Fibroblast of skin of back (primary cell): ENCODE measurements around the gene TM7SF2.
A peak's percentile ranks its signal among the peaks of the same experiment; 100 is the strongest.
"Not testable (repeated sequence)": the region's sequence is repeated elsewhere in the genome, so short reads cannot be mapped to it uniquely, and the experiment has no call there.

Experiments used
- DNase-seq: peaks from one replicate; pipeline ENCODE4 v3.0.0-alpha.2; 2013

The TM7SF2 gene

DNA sequence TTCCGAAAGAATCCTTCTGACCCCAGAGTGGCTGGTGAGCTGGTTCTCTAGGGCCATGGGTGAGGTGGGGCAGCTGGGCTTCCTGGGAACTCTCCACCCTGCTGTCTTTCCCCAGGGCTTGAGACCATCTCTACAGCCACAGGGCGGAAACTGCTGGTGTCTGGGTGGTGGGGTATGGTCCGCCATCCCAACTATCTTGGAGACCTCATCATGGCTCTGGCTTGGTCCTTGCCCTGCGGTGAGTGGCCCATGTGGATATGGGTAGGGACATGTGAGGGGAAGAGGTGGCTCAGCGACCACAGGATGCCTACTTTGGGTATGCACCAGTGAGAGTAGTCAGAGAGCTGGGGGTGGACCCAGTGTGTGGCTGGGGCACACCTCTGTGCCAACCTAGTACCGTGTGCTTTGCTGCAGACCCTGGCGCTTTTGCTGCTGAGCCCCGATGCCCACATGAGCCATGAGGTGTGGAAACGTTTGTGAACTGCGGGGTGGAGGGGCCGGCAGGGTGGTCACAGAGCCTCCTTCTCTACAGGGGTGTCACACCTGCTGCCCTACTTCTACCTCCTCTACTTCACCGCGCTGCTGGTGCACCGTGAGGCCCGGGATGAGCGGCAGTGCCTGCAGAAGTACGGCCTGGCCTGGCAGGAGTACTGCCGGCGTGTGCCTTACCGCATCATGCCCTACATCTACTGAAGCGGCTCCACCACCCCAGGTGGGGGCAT is 3.9 kb downstream of the TM7SF2 start:
- DNase-seq: no peak

DNA sequence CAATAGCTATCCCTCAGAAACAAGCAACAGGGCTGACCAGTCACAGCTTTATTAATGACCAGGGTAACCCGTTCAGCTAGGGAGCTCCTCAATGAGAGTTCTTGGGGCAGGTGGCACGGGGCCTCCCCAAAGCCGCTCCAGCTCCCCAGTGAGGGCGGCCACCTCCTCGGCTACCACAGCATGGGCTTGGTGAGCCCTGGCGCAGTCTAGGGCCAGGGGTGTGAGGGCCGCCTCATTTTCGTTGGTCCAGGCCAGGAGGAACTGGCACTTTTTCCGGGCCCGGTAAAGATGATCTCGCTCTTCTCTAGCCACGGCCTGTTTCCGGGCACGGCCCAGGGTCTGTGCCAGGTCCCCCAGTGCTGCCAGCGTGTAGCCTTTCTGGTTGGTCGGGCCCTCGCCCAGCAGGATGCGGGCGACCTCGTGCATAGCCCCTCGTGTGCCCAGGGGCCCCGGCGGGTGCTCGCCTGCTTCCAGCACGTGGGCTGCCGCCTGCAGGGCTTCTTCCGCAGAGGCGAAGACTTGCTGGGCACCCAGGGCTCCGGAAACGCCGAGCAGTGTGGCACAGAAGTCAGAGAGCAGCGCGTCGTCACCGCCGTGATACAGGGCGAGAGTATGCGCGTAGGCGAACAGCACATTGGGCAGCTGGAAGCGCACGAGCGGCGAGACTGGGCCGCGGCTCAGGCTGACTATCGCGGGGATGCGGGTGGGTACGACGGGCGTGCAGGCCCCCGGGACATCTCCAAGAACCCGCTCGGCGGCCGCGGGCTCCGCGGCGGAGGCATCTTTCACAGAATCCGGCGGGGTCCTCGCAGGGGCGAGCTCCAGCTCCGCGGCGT is 4.9 kb downstream of the TM7SF2 start:
- DNase-seq: peak; percentile 49

DNA sequence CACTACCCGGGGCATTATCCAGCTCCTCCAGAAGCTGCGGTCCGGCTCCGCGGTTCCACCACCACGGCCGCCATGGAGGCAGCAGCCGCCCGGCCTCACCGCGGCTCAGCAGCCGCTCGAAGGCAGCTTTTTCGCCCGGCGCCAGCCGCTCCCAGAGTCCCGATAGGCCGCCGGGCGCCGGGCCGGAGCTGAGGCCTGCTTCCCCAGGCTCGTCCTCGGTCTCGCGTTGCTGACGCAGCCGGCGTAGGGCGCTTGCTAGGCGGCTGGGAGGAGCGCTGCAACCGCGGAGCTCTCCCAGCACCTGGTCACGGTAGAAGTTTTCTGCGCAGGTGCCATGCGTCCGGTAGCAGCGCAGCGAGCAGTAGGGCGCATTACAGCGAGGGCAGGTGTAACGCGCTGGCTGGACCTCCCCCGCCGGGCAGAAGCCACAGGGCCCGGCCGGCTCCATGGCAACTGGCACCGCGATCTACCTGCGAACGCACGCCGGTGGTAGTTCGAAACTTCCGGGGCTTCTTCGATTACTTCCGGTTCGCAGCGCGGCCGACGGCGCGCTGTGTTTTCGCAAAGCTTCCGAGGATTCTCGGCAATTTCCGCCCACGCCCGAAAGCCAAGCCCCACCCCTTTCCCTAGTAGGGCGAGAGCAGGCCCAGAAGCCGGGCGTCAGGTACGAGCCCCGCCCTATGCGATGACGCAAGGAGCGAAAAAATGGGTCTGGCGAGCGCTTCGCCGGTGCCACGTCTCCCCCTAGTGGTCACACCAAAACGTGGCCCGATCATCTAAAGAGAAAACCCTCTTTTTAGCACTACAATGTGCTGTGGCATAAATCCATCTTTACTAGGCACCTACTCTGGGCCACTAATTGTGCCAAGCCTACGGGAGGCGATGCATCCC is 5.8 kb downstream of the TM7SF2 start, which contains the start of gene ZNHIT2:
TSS of gene ZNHIT2 (minus strand) at position 496 of the 891 bp plus-strand sequence. CDS start at position 448, 48 bp downstream.
- DNase-seq: peak; percentile 97

- no peak for DNase-seq
Observed at GRCh38 chr11:65118097-65118837, 6.6 kb downstream of the TM7SF2 start.

DNA sequence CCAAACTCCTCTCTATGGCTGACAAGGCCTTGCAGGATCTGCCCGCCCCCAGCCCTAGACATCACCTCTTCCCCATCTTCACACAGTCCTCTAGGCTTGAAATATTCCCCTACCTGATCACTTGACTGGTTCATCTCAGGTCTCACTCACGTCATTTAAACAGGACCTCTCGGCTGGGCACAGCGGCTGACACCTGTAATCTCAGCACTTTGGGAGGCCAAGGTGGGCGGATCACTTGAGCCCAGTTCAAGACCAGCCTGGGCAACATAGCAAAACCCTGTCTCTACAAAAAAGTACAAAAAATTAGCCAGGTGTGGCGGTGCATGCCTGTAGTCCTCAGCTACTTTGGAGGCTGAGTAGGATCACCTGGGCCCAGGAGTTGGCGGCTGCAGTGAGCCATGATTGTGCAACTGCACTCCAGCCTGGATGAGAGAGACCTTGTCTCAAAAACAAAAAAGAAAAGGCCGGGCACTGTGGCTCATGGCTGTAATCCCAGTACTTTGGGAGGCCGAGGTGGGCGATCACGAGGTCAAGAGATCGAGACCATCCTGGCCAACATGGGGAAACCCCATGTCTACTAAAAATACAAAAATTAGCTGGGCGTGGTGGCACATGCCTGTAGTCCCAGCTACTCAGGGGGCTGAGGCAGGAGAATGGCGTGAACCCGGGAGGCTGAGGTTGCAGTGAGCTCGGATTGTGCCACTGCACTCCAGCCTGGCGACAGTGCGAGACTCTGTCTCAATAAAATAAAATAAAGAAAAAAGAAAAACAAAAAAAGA is 7.4 kb downstream of the TM7SF2 start:
- not testable (repeated sequence) for DNase-seq

GRCh38 chr11:65119670-65119995 is 8.0 kb downstream of the TM7SF2 start:
- no peak for DNase-seq

GRCh38 chr11:65120831-65121230 is 9.2 kb downstream of the TM7SF2 start:
- DNase-seq: no peak

GRCh38 chr11:65121447-65121864 is 9.8 kb downstream of the TM7SF2 start:
- DNase-seq: no peak

DNA sequence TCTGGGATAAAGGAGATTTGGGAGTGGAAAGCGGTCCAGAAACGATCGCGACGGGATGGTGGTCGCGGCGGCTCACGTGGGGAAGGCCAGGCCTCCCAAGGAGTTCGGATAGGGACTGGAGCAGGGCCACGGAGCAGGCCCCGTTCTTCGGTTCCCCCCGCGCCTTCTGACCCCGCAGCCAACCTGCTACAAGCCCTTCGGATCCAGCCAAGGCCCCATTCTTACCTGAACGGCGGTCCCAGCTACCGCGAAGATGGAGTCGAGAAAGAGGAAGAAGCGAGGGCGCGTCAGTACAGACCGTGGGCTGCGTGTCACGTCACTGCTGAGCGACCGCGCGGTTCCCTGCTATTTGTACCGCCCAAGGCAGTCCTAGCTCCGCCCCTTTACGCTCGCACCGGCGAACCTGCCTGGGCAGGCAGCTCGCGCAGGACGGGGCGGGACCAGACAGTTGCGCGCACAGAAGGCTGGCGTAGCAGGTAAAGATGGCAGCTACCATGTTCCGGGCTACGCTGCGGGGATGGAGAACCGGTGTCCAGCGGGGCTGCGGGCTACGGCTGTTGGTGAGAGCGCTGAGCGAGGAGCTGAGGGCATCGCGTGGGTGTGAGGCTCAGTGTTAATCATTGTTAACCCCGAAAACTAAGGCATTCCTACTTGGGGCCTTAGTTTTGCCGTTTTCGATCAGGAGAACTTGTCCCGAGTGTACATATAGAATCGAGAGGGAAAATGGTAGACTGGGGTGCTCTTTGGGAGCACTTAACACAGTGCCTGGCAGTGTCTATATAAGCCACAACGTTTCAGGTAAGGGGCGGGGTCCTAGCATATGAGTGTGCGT is 10.4 kb downstream of the TM7SF2 start, which contains the start of the genes FAU and MRPL49:
TSS of gene FAU (minus strand) at position 270 of the 832 bp plus-strand sequence. CDS start 321 bp downstream, outside the sequence.
TSS of gene MRPL49 (plus strand) at position 457 of the 832 bp plus-strand sequence. CDS start at position 483, 26 bp downstream.
- DNase-seq: peak; percentile 96

DNA sequence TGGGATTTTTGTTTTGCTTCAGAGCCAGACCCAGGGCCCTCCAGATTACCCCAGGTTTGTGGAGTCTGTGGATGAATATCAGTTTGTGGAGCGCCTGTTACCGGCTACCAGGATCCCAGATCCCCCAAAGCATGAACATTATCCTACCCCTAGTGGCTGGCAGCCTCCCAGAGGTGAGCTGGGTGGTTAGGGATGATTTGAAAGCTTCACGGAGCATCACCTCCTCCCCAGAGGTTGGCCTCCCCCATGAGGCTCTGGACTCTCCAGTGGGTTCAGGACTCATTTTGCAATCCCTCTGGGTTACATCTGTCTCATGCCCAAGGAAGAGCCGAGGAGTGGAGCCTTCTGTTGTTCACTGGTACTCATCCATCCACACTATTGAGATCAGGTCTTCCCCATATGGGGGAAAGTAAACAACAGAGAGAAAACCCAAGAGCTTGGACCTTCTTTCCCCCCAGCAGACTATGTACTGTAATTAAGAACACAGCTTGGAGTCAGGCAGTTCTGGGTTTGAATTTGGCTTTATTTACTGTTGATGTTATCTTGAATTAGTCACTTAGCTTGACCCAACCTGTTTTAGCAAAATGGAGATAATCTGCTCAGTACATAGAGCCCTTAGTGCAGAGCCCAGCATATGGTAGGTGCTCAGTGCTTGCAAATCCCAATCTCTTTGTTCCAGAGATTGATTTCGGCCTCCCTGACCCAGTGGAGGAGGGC is 13.0 kb downstream of the TM7SF2 start:
- DNase-seq: no peak

- no peak for DNase-seq
Observed at GRCh38 chr11:65125197-65126056, 13.8 kb downstream of the TM7SF2 start.

DNA sequence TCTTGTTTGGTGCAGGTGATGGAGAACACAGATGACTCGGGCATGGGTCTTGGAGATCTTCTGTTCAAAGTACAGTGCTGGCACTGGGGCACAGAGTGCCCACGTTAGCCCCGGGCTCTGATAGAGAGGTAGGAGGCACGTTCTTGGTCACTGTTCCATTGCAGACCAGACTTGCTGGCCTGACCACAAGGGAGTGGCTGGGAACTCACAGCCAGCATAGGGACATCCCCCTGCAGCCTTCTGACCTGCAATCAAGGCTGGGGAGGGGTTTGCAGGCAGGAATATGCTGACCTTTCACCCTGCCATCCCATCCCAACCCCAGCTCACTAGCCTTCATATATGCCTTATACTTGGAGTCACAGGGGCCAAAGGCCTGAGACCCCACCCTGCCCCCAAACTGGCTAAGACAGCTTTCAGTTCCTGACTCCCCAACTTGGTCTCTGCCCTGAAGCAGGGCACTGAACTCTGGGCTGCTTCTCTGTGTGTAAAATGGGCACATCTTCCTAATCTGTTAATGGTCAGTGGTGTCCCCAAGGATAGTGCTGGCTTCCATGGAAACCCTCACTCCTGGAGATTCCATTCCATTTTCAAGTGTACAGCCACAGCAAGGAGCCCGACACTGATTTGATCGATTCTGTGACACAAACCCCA is 15.1 kb downstream of the TM7SF2 start:
- DNase-seq: no peak

GRCh38 chr11:65127473-65128181 is 16.0 kb downstream of the TM7SF2 start:
- no peak for DNase-seq

GRCh38 chr11:65128182-65129145 is 16.8 kb downstream of the TM7SF2 start:
- no peak for DNase-seq

GRCh38 chr11:65129649-65130441 is 18.2 kb downstream of the TM7SF2 start:
- no peak for DNase-seq
